HG03575 (cell line): Measurements from ENCODE around the gene CYTH4.
"Not testable (repeated sequence)": the region's sequence is repeated elsewhere in the genome, so short reads cannot be mapped to it uniquely, and the experiment has no call there.

Source experiments
- ATAC-seq: cut with Tn5 transposase; IDR thresholded peaks from one replicate; pipeline ENCODE4 v1.9.1; 2021; ENCODE audit not compliant: unreplicated experiment, insufficient number of reproducible peaks, low FRiP score; ENCODE audit errors: extremely low read depth

CYTH4 gene

DNA sequence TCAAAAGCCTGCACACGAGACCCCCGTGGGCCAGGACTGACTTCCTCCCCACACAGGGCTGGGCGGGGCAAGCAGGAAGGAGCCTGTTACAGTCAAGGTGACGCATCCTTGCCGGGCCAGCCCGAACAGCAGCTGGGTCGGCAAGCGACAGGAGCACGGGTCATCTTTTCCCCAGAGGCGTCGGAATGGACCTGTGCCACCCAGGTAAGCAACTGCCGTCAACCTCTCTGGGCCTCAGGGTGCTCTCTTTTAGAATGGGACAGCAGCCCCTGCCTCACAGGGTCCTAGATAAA lies at the start of gene CYTH4:
TSS of gene CYTH4 (plus strand) at position 124 of the 293 bp plus-strand sequence. CDS start at position 186, 62 bp downstream.
- no peak for ATAC-seq

- not testable (repeated sequence) for ATAC-seq
These were observed 48.9 kb upstream of the CYTH4 start for GRCh38 chr22:37233371-37233750.

GRCh38 chr22:37233751-37234631 lies 48.3 kb upstream of the CYTH4 start:
- no peak for ATAC-seq

- no peak for ATAC-seq
These were observed 47.3 kb upstream of the CYTH4 start for GRCh38 chr22:37234736-37235711.

DNA sequence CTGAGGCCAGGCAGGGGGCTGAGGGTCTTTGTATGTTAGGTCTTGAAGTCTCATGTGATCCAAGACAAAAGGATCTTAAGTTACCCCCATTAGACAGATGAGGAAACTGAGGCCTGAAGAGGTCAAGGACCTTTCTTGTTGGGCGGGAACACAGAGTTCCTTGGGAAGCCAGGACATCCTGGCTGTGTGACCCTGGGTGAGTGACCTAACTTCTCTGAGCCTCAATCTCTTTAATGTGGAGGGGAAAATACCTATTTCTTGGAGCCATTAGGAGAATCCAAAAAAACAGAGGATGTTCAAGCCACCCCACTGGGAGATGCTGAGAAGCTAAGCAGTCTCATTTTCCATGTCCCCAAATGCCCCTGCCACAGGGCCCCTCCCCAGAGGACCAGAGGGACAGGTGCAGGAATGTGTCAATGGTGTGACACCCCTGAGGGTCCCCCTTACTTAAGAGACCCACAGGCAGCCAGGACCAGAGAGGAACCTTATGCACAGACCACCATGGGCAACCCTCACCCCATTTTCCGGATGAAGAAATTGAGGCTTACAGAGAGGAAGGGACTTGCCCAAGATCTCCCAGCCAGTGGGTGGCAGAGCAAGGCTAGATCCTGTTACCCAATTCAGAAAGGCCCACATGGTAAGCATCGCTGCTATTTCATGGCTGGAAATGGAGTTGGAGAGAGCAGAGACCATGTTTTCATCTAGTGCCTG lies 46.3 kb upstream of the CYTH4 start:
- no peak for ATAC-seq

DNA sequence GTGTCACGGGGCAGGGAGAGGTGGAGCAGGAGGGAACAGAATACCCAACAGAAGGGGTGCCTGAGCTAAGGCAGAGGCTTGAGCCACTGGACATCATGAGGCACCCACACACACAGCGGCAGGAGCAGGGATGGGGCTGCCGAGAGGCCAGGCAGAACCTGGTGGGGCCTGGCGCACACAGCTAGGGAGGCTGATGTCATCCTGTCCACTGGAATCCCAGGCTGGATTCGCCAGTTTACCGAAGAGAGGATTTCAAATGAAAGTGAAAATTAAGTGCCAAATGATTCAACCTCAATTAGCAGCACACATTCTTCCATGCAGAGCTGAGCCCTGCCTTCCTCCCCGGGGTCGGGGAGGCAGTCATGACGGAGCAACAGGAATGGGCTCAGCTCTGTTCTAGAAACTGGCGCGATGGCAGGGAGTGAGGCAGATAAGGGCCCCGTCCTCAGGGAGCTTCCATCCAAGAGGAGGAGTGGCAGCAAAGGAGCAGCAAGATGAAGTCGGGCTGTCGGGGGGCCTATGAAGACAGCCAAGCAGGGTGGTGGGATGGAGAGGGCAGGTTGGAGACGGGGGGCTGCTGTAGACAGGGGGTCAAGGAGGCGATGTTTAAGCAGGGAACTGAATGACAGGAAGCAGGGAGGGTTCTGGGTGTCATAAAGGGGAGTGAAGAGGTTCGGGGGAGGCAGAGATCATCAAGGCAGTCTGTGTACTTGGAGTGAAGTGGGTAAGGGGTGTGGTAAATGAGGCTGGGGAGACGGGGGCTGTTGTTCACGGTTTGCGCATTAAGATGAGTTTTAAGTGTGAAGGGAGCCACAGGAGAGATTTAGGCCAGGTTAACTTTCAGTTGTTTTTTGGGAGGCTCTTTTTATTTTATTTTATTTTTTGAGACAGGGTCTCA lies 44.7 kb upstream of the CYTH4 start:
- ATAC-seq: no peak

- ATAC-seq: no peak
These were observed 42.7 kb upstream of the CYTH4 start for GRCh38 chr22:37239336-37240239.

GRCh38 chr22:37240240-37240940 lies 41.9 kb upstream of the CYTH4 start:
- no peak for ATAC-seq

- no peak for ATAC-seq
These were observed 41.4 kb upstream of the CYTH4 start for GRCh38 chr22:37240941-37241320.

GRCh38 chr22:37241351-37242142 lies 40.8 kb upstream of the CYTH4 start:
- no peak for ATAC-seq

GRCh38 chr22:37242395-37242918 lies 39.9 kb upstream of the CYTH4 start:
- ATAC-seq: peak; percentile 30

DNA sequence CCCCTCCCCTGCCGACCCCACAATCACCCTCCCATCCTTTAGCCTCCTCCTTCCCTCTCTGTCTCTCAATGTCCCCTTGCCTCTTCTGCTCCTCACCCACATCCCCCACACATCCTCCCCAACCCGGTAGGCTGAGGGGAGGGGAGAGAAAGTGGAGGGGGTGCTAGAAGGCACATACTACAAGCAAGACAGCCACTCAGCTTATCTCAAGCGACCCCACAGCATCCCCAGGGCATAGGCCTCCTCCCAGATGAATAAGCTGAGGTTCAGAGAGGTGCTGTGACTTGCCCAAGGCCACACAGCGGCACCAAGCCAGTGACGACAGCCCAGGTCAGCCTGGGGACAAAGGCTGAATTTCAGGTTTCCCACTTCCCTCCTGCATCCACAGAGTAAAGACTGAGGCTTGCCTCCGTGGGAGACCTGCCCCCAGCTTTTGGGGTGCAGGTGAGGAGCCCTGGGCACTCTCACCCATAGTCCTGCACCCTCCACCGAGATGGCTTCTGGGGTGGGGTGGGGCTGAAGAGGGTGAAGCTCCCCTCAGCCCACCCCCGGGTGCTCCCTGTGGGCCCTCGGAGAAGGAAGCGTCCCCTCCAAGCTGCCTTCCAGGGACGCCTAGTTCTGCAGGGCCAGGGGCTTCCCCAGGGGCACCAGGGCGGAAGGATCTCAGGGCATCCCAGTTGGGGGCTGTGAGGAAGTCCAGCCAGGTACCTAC lies 38.8 kb upstream of the CYTH4 start:
- no peak for ATAC-seq

DNA sequence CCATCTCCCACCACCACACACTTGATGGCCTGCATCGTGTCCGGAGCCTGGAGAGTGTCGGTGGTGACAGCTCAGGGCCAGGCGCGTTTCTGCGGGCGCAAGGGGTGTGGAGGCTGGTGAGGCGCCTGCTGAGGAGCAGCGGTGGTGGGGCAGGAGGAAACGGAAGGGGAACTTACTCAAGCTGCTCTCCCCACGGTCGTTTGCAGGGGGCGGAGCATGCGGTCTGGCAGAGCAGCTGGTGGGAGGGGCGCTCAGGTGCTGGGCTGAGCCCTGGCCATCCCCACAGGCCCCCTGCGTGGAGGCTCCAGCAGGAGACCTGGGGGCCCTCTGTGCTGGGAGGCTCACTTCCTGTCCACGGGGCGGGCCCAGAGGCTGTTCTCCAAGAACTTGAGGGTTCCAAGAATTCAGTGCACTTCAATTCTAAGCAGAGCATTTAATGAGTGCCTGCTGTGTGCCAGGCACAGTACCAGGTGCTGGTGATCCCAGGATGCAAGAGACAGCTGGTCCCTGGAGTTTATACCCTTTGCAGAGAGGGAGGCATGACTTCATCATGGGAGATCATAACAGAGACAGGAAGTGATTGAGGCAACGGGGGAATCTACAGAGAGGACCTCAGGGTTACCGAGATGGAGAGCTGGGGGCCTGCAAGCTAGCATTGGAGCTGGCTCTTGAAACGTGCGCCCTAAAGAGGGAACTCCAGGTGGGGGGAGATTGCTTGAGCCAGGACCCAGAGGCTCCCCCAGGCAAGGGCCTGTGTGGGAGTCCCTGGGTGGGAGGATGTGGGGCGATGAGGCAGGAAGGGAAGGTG lies 38.0 kb upstream of the CYTH4 start, which contains the start of gene RAC2:
TSS of gene RAC2 (minus strand) at position 156 of the 808 bp plus-strand sequence. CDS start at position 35, 121 bp downstream.
- no peak for ATAC-seq

GRCh38 chr22:37244922-37245722 lies 37.2 kb upstream of the CYTH4 start:
- no peak for ATAC-seq
